Activated CD4-positive, alpha-beta T cell treated with anti-CD3 and anti-CD28 coated beads, Interleukin-2, amount 10 ng/mL, durations not matched to agents 24 days and 14 days (primary cell): ENCODE results near the gene IGF1R. TPM values are rescaled to one million over a fixed set of nuclear protein-coding genes. Genes with fewer than 3 reads are reported as not detected.

Experiments
- DNase-seq: peaks from one replicate; pipeline ENCODE4 v3.0.0; 2022
- H3K27ac Mint-ChIP-seq: one replicate; pipeline ENCODE4 v1.8.0; 2022; ENCODE audit warnings: mild to moderate bottlenecking, mixed read lengths
- H3K27me3 Mint-ChIP-seq: one replicate; pipeline ENCODE4 v1.8.0; 2022; ENCODE audit warnings: mixed read lengths
- H3K36me3 Mint-ChIP-seq: one replicate; pipeline ENCODE4 v1.8.0; 2022; ENCODE audit warnings: low read depth, mild to moderate bottlenecking, mixed read lengths
- H3K4me1 Mint-ChIP-seq: one replicate; pipeline ENCODE4 v1.8.0; 2021; ENCODE audit warnings: mixed read lengths
- H3K4me3 Mint-ChIP-seq: one replicate; pipeline ENCODE4 v1.8.0; 2022; ENCODE audit warnings: mild to moderate bottlenecking, moderate library complexity, mixed read lengths
- H3K9me3 Mint-ChIP-seq: one replicate; pipeline ENCODE4 v1.8.0; 2021; ENCODE audit warnings: mixed read lengths
- intact Hi-C: fragments of 100-400 bp; cut with micrococcal nuclease; formaldehyde crosslinking; loops from one replicate; pipeline ENCODE4 v1.15.1; 2023
- total RNA-seq: library from RNA; stranded (reverse); gene quantifications from 2 replicates; pipeline ENCODE4 v1.2.3, GENCODE V29; 2022

The IGF1R gene
- total RNA-seq, 1 donor from 2014 or later: 35.3 TPM

- intact Hi-C loops: no loop called here
- Mint-ChIP-seq H3K9me3 (no peaks in the 10 kb centered on the region), H3K27me3 (no peaks in the 10 kb centered on the region), H3K36me3 (no peaks in the 10 kb centered on the region), H3K4me1 (peaks cover 18% of the 10 kb centered on the region), H3K27ac (no peak overlapping the region), H3K4me3 (no peak overlapping the region)
- no peak for DNase-seq
These were observed 42.1 kb downstream of the IGF1R start for GRCh38 chr15:98690272-98690950.

- H3K9me3 Mint-ChIP-seq: no peaks in the 10 kb centered on the region
- H3K36me3 Mint-ChIP-seq: no peaks in the 10 kb centered on the region
- no peak overlapping the region for H3K4me3 Mint-ChIP-seq
- H3K4me1 Mint-ChIP-seq: peaks cover 17% of the 10 kb centered on the region
- no peaks in the 10 kb centered on the region for H3K27me3 Mint-ChIP-seq
- intact Hi-C loops: no loop called here
- H3K27ac Mint-ChIP-seq: no peak overlapping the region
- DNase-seq: no peak
These were observed 43.9 kb downstream of the IGF1R start for GRCh38 chr15:98692213-98692612.

- Mint-ChIP-seq H3K4me3 (no peak overlapping the region), H3K36me3 (no peaks in the 10 kb centered on the region), H3K4me1 (peaks cover 17% of the 10 kb centered on the region), H3K27ac (no peak overlapping the region), H3K27me3 (no peaks in the 10 kb centered on the region), H3K9me3 (no peaks in the 10 kb centered on the region)
- intact Hi-C loops: no loop called here
- DNase-seq: no peak
These were observed 45.8 kb downstream of the IGF1R start for GRCh38 chr15:98694161-98694560.

- intact Hi-C loops: loop anchor here (1.0 to 5.0 kb wide), 3 partner anchors 29 to 41 kb away; no protein-coding TSS in a partner anchor
- Mint-ChIP-seq H3K36me3 (no peaks in the 10 kb centered on the region), H3K27me3 (no peaks in the 10 kb centered on the region), H3K9me3 (no peaks in the 10 kb centered on the region), H3K27ac (peak overlapping the region; percentile 38), H3K4me1 (peaks cover 37% of the 10 kb centered on the region), H3K4me3 (no peak overlapping the region)
- DNase-seq: no peak
These were observed 50.5 kb downstream of the IGF1R start for GRCh38 chr15:98698792-98699191.

GRCh38 chr15:98699591-98700424 lies 51.5 kb downstream of the IGF1R start:
- no peaks in the 10 kb centered on the region for H3K27me3 Mint-ChIP-seq
- H3K9me3 Mint-ChIP-seq: no peaks in the 10 kb centered on the region
- intact Hi-C loops: loop anchor here (1.0 to 5.0 kb wide), 3 partner anchors 31 to 43 kb away; no protein-coding TSS in a partner anchor
- no peaks in the 10 kb centered on the region for H3K36me3 Mint-ChIP-seq
- H3K4me3 Mint-ChIP-seq: peak overlapping the region; percentile 48
- H3K27ac Mint-ChIP-seq: peak overlapping the region; percentile 79
- peaks cover 37% of the 10 kb centered on the region for H3K4me1 Mint-ChIP-seq
- DNase-seq: no peak

- intact Hi-C loops: no loop called here
- H3K27ac Mint-ChIP-seq: peak overlapping the region; percentile 79
- no peaks in the 10 kb centered on the region for H3K9me3 Mint-ChIP-seq
- no peaks in the 10 kb centered on the region for H3K36me3 Mint-ChIP-seq
- DNase-seq: no peak
- peaks cover 37% of the 10 kb centered on the region for H3K4me1 Mint-ChIP-seq
- H3K4me3 Mint-ChIP-seq: peak overlapping the region; percentile 48
- no peaks in the 10 kb centered on the region for H3K27me3 Mint-ChIP-seq
These were observed 52.2 kb downstream of the IGF1R start for GRCh38 chr15:98700519-98700918.

GRCh38 chr15:98703126-98703685 lies 54.9 kb downstream of the IGF1R start:
- intact Hi-C loops: no loop called here
- peaks cover 31% of the 10 kb centered on the region for H3K4me1 Mint-ChIP-seq
- H3K27ac Mint-ChIP-seq: peak overlapping the region; percentile 10
- H3K27me3 Mint-ChIP-seq: no peaks in the 10 kb centered on the region
- no peaks in the 10 kb centered on the region for H3K9me3 Mint-ChIP-seq
- no peak for DNase-seq
- peaks cover 2% of the 10 kb centered on the region for H3K36me3 Mint-ChIP-seq
- H3K4me3 Mint-ChIP-seq: no peak overlapping the region

GRCh38 chr15:98705070-98705469 lies 56.7 kb downstream of the IGF1R start:
- H3K27me3 Mint-ChIP-seq: no peaks in the 10 kb centered on the region
- no peaks in the 10 kb centered on the region for H3K9me3 Mint-ChIP-seq
- DNase-seq: no peak
- H3K36me3 Mint-ChIP-seq: peaks cover 4% of the 10 kb centered on the region
- H3K4me1 Mint-ChIP-seq: peaks cover 16% of the 10 kb centered on the region
- no peak overlapping the region for H3K27ac Mint-ChIP-seq
- intact Hi-C loops: no loop called here
- no peak overlapping the region for H3K4me3 Mint-ChIP-seq

- no peaks in the 10 kb centered on the region for H3K9me3 Mint-ChIP-seq
- intact Hi-C loops: no loop called here
These were observed 58.0 kb downstream of the IGF1R start for GRCh38 chr15:98706387-98706786.

GRCh38 chr15:98706986-98707385 lies 58.6 kb downstream of the IGF1R start:
- Mint-ChIP-seq H3K27me3 (no peaks in the 10 kb centered on the region), H3K9me3 (peaks cover 1% of the 10 kb centered on the region), H3K36me3 (peaks cover 13% of the 10 kb centered on the region), H3K4me1 (peaks cover 8% of the 10 kb centered on the region), H3K4me3 (no peak overlapping the region), H3K27ac (no peak overlapping the region)
- intact Hi-C loops: no loop called here
- DNase-seq: no peak

More at GRCh38 chr15:98706387-98706786, 58.0 kb downstream of the IGF1R start:
- Mint-ChIP-seq H3K4me3 (no peak overlapping the region), H3K27me3 (no peaks in the 10 kb centered on the region), H3K36me3 (peaks cover 7% of the 10 kb centered on the region), H3K4me1 (peaks cover 8% of the 10 kb centered on the region), H3K27ac (no peak overlapping the region)
- DNase-seq: no peak

- Mint-ChIP-seq H3K4me1 (peaks cover 10% of the 10 kb centered on the region), H3K27ac (no peak overlapping the region), H3K27me3 (no peaks in the 10 kb centered on the region), H3K4me3 (no peak overlapping the region), H3K36me3 (peaks cover 19% of the 10 kb centered on the region), H3K9me3 (peaks cover 4% of the 10 kb centered on the region)
- DNase-seq: no peak
- intact Hi-C loops: no loop called here
These were observed 59.8 kb downstream of the IGF1R start for GRCh38 chr15:98708037-98708590.

- Mint-ChIP-seq H3K9me3 (peaks cover 4% of the 10 kb centered on the region), H3K27ac (no peak overlapping the region), H3K4me1 (peaks cover 41% of the 10 kb centered on the region), H3K4me3 (no peak overlapping the region), H3K36me3 (peaks cover 19% of the 10 kb centered on the region), H3K27me3 (no peaks in the 10 kb centered on the region)
- no peak for DNase-seq
- intact Hi-C loops: no loop called here
These were observed 63.5 kb downstream of the IGF1R start for GRCh38 chr15:98711810-98712209.

- Mint-ChIP-seq H3K36me3 (peaks cover 18% of the 10 kb centered on the region), H3K27ac (peak overlapping the region; percentile 43), H3K27me3 (no peaks in the 10 kb centered on the region), H3K9me3 (peaks cover 4% of the 10 kb centered on the region), H3K4me1 (peaks cover 45% of the 10 kb centered on the region), H3K4me3 (peak overlapping the region; percentile 40)
- intact Hi-C loops: no loop called here
- no peak for DNase-seq
These were observed 64.7 kb downstream of the IGF1R start for GRCh38 chr15:98712845-98713584.
